Measurements from ENCODE around the gene CMPK2. TPM values are rescaled to one million over a fixed set of nuclear protein-coding genes. Genes with fewer than 3 reads are reported as not detected.
"Not testable (repeated sequence)": the region's sequence is repeated elsewhere in the genome, so short reads cannot be mapped to it uniquely, and the experiment has no call there.

Gene CMPK2
- total and polyA plus RNA-seq, 2 experiments from 2014 or later = 0.54 to 0.61 TPM

DNA sequence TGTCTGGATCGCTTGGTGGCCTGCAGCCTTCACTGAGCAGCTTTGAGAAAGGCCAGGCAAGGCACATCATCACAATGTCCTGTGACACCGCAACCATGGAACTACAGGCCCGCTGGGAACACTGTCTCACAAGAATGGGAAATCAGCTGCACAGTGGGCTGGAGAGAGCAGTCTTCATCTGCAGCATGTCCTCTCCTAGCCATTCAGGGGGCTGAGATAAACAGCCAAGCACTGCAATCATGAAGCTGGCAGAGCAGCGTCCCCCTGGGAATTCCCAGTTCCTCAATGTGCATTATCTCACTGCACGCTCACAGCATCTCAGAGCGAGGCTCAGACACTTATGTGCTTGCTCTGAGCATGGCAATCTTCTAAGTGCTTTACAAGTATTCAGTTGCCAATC lies 1.9 kb downstream of the CMPK2 start:
- no peak overlapping the region for H3K4me3 ChIP-seq
- peak in 1 of 2 donors; percentile 53 for DNase-seq (ENCODE audit: low read depth in 1 of 2, low spot score in 1 of 2)
- TF ChIP-seq, protein P1, sequence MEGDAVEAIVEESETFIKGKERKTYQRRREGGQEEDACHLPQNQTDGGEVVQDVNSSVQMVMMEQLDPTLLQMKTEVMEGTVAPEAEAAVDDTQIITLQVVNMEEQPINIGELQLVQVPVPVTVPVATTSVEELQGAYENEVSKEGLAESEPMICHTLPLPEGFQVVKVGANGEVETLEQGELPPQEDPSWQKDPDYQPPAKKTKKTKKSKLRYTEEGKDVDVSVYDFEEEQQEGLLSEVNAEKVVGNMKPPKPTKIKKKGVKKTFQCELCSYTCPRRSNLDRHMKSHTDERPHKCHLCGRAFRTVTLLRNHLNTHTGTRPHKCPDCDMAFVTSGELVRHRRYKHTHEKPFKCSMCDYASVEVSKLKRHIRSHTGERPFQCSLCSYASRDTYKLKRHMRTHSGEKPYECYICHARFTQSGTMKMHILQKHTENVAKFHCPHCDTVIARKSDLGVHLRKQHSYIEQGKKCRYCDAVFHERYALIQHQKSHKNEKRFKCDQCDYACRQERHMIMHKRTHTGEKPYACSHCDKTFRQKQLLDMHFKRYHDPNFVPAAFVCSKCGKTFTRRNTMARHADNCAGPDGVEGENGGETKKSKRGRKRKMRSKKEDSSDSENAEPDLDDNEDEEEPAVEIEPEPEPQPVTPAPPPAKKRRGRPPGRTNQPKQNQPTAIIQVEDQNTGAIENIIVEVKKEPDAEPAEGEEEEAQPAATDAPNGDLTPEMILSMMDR (IDR thresholded peaks at IDR 0.05; ENCODE audit: low read depth, low read length) = no peak
- H3K36me3 ChIP-seq = no peaks in the 10 kb centered on the region
- H3K27me3 ChIP-seq = peaks cover 10% of the 10 kb centered on the region
- H3K4me1 ChIP-seq (ENCODE audit: low read depth) = no peaks in the 10 kb centered on the region
- no peaks in the 10 kb centered on the region for H3K9me3 ChIP-seq (ENCODE audit: low read depth)
- H3K27ac ChIP-seq = no peak overlapping the region

DNA sequence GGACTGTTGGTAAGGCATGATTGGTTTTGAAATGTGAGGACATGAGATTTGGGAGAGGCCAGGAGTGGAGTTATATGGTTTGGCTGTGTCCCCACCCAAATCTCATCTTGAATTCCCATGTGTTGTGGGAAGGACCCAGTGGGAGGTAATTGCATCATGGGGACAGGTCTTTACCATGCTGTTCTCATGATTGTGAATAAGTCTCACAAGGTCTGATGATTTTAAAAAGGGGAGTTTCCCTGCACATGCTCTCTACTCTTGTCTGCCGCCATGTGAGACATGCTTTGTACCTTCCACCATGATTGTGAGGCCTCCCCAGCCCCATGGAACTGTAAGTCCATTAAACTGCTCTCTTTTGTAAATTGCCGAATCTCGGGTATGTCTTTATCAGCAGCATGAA lies 5.4 kb downstream of the CMPK2 start:
- H3K27ac ChIP-seq = no peak overlapping the region
- H3K27me3 ChIP-seq = peaks cover 10% of the 10 kb centered on the region
- TF ChIP-seq, protein P1 (IDR thresholded peaks at IDR 0.05; ENCODE audit: low read depth, low read length) = no peak

DNA sequence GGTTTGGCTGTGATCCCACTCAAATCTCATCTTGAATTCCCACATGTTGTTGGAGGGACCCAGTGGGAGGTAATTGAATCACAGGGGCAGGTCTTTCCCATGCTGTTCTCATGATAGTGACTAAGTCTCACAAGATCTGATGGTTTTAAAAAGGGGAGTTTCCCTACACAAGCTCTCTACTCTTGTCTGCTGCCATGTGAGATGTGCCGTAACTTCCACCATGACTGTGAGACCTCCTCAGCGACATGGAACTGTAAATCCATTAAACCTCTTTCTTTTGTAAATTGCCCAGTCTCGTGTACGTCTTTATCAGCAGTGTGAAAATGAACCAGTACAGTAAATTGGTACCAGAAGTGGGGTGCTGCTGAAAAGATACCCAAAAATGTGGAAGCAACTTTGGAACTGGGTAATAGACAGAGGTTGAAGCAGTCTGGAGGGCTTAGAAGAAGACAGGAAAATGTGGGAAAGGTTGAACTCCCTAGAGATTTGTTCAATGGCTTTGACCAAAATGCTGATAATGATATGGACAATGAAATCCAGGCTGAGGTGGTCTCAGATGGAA lies 7.2 kb downstream of the CMPK2 start:
- DNase-seq (ENCODE audit: low read depth in 1 of 2, low spot score in 1 of 2); H3K4me1 ChIP-seq (ENCODE audit: low read depth); H3K36me3 ChIP-seq; H3K27me3 ChIP-seq; H3K27ac ChIP-seq; H3K9me3 ChIP-seq (ENCODE audit: low read depth); H3K4me3 ChIP-seq: not testable (repeated sequence)

More for the DNA sequence above, 5.4 kb downstream of the CMPK2 start:
- DNase-seq (ENCODE audit: low read depth in 1 of 2, low spot score in 1 of 2) = no peak
- no peaks in the 10 kb centered on the region for H3K9me3 ChIP-seq (ENCODE audit: low read depth)
- no peak overlapping the region for H3K4me3 ChIP-seq
- no peaks in the 10 kb centered on the region for H3K36me3 ChIP-seq
- no peaks in the 10 kb centered on the region for H3K4me1 ChIP-seq (ENCODE audit: low read depth)

DNA sequence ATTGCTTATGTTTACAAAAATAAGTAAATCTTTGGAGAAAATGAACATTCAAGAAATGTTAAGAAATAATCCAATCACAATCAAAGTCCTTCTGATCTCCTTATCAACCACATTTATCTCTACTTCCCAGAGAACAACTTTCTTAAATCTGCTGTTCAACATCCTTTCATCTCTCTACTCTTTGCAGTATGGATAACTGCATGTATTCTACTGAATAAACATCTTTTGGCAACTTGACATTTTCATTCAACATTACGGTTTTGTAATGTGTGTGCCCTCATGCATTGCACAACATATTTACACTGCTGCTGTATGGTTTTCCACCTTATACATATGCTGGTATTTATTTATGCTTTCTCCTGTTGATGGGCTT lies 9.2 kb downstream of the CMPK2 start:
- no peaks in the 10 kb centered on the region for H3K9me3 ChIP-seq (ENCODE audit: low read depth)
- H3K4me1 ChIP-seq (ENCODE audit: low read depth) = no peaks in the 10 kb centered on the region
- H3K36me3 ChIP-seq = no peaks in the 10 kb centered on the region
- no peaks in the 10 kb centered on the region for H3K27me3 ChIP-seq
- no peak overlapping the region for H3K27ac ChIP-seq
- DNase-seq (ENCODE audit: low read depth in 1 of 2, low spot score in 1 of 2) = no peak
- no peak overlapping the region for H3K4me3 ChIP-seq
- TF ChIP-seq, protein P1 (IDR thresholded peaks at IDR 0.05; ENCODE audit: low read depth, low read length) = no peak

DNA sequence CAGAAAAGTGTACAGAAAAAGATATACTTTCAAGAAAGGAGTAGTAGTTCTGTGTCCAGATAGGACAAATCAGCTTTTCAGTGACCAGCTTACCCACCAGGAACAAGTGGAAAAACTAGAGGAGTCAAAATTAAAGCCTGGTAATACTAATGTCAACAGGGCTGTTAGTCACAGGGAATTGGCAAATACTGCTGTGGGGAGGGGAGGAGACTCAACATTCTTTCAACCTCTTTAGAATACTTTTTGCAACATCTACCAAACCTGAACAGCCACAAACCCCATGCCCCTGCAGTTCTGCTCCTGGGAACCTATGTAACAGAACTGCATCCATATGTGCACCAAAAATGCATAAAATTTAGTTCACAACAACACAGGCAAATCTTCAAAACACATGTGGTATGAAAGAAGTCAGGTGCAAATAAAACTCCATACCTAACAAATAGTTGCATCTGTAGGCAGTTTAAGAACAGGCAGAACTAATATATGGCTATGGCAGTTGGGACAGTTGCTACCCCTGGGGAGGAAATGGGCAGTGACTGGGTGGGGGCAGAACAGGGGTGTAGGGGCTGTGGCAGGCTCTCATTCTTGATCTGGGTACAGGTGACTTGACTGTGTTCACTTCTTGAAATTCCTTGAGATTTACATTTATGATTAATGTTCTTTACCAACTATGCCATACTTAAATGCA lies 9.7 kb downstream of the CMPK2 start:
- H3K9me3 ChIP-seq (ENCODE audit: low read depth) = no peaks in the 10 kb centered on the region
- H3K27ac ChIP-seq = no peak overlapping the region
- no peaks in the 10 kb centered on the region for H3K36me3 ChIP-seq
- H3K4me3 ChIP-seq = no peak overlapping the region
- H3K4me1 ChIP-seq (ENCODE audit: low read depth) = no peaks in the 10 kb centered on the region
- TF ChIP-seq, protein P1 (IDR thresholded peaks at IDR 0.05; ENCODE audit: low read depth, low read length) = no peak
- no peaks in the 10 kb centered on the region for H3K27me3 ChIP-seq
- no peak for DNase-seq (ENCODE audit: low read depth in 1 of 2, low spot score in 1 of 2)

DNA sequence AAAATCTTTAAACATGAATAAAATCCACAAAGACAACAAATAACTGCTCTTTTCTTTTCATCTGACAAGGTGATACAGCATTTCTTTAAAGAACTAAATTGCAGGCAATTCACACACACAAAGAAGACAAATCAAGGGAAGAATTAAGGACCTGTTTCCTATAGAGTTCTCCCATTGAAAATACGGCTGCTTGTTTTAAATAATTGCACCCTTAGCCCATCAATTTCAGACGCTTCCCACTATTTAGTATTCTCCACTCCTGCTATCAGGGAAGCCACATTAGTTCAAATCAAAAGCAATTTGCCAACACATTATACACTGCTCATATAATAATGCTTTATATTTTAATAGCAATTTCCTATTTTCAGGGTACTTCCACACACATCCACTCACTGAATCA lies 11.3 kb downstream of the CMPK2 start:
- TF ChIP-seq, protein P1 (IDR thresholded peaks at IDR 0.05; ENCODE audit: low read depth, low read length) = no peak
- Histone ChIP-seq H3K27me3 (no peaks in the 10 kb centered on the region), H3K36me3 (no peaks in the 10 kb centered on the region), H3K4me3 (no peak overlapping the region), H3K9me3 (ENCODE audit: low read depth) (no peaks in the 10 kb centered on the region), H3K4me1 (ENCODE audit: low read depth) (no peaks in the 10 kb centered on the region), H3K27ac (no peak overlapping the region)
- DNase-seq (ENCODE audit: low read depth in 1 of 2, low spot score in 1 of 2) = no peak
